Measurements from ENCODE around the gene LPIN1.
A peak's percentile ranks its signal among the peaks of the same experiment; 100 is the strongest.
"Not testable (repeated sequence)": the region's sequence is repeated elsewhere in the genome, so short reads cannot be mapped to it uniquely, and the experiment has no call there.

The LPIN1 gene

GRCh38 chr2:11816935-11817334 lies 70.5 kb downstream of the LPIN1 start:
- DNase-seq: not testable (repeated sequence)

- no peak for DNase-seq
These were observed 72.8 kb downstream of the LPIN1 start for GRCh38 chr2:11819235-11819729.

- DNase-seq: peak; percentile 26
These were observed 74.2 kb downstream of the LPIN1 start for GRCh38 chr2:11820650-11821049.

GRCh38 chr2:11821705-11822104 lies 75.3 kb downstream of the LPIN1 start:
- no peak for DNase-seq

GRCh38 chr2:11822359-11822745 lies 75.9 kb downstream of the LPIN1 start:
- not testable (repeated sequence) for DNase-seq

- peak; percentile 51 for DNase-seq
These were observed 76.5 kb downstream of the LPIN1 start for GRCh38 chr2:11822746-11823451.

- DNase-seq: no peak
These were observed 78.7 kb downstream of the LPIN1 start for GRCh38 chr2:11824901-11825828.

GRCh38 chr2:11827547-11827946 lies 81.1 kb downstream of the LPIN1 start:
- DNase-seq: no peak

GRCh38 chr2:11828933-11829323 lies 82.5 kb downstream of the LPIN1 start:
- no peak for DNase-seq

- peak; percentile 59 for DNase-seq
These were observed 83.0 kb downstream of the LPIN1 start for GRCh38 chr2:11829324-11829946.

GRCh38 chr2:11829947-11830707 lies 83.7 kb downstream of the LPIN1 start:
- peak; percentile 97 for DNase-seq

- no peak for DNase-seq
These were observed 84.4 kb downstream of the LPIN1 start for GRCh38 chr2:11830708-11831301.

GRCh38 chr2:11831415-11831814 lies 85.0 kb downstream of the LPIN1 start:
- DNase-seq: no peak

- no peak for DNase-seq
These were observed 86.1 kb downstream of the LPIN1 start for GRCh38 chr2:11832531-11832930.

GRCh38 chr2:11833601-11834000 lies 87.2 kb downstream of the LPIN1 start:
- peak; percentile 94 for DNase-seq

GRCh38 chr2:11835403-11835802 lies 89.0 kb downstream of the LPIN1 start:
- DNase-seq: no peak

GRCh38 chr2:11836647-11837219 lies 90.3 kb downstream of the LPIN1 start:
- DNase-seq: no peak

GRCh38 chr2:11837875-11838734 lies 91.7 kb downstream of the LPIN1 start:
- DNase-seq: no peak

- DNase-seq: peak; percentile 48
These were observed 93.5 kb downstream of the LPIN1 start for GRCh38 chr2:11839916-11840315.

- DNase-seq: no peak
These were observed 95.9 kb downstream of the LPIN1 start for GRCh38 chr2:11842336-11842735.

- DNase-seq: not testable (repeated sequence)
These were observed 98.4 kb downstream of the LPIN1 start for GRCh38 chr2:11844798-11845197.
